Neural cell (in vitro differentiated cells): ENCODE results near the gene WDR7.

Source experiments
- EZH2 ChIP-seq: fragments of 200-600, 300-800 bp; shearing (Covaris generic), sonication (generic); IDR thresholded peaks from 2 replicates; pipeline ENCODE4 v1.6.1; 2014; ENCODE audit warnings: antibody characterized with exemption, low read length, borderline replicate concordance, mild to moderate bottlenecking; ENCODE audit not compliant: insufficient read depth, poor library complexity, severe bottlenecking
- TAF1 ChIP-seq: IDR thresholded peaks from 2 replicates; pipeline ENCODE4 v1.6.1; 2012; ENCODE audit warnings: low read depth
- TF ChIP-seq, protein P1 (sequence below): IDR thresholded peaks from 2 replicates; pipeline ENCODE4 v1.6.1; 2012; ENCODE audit warnings: borderline replicate concordance
- TF ChIP-seq, protein P2 (sequence below): fragments of 450-650 bp; IDR thresholded peaks from 2 replicates; pipeline ENCODE4 v1.5.1; 2014; ENCODE audit warnings: antibody characterized with exemption, mild to moderate bottlenecking, moderate library complexity; ENCODE audit not compliant: poor library complexity, severe bottlenecking

- TF ChIP-seq, protein P1, sequence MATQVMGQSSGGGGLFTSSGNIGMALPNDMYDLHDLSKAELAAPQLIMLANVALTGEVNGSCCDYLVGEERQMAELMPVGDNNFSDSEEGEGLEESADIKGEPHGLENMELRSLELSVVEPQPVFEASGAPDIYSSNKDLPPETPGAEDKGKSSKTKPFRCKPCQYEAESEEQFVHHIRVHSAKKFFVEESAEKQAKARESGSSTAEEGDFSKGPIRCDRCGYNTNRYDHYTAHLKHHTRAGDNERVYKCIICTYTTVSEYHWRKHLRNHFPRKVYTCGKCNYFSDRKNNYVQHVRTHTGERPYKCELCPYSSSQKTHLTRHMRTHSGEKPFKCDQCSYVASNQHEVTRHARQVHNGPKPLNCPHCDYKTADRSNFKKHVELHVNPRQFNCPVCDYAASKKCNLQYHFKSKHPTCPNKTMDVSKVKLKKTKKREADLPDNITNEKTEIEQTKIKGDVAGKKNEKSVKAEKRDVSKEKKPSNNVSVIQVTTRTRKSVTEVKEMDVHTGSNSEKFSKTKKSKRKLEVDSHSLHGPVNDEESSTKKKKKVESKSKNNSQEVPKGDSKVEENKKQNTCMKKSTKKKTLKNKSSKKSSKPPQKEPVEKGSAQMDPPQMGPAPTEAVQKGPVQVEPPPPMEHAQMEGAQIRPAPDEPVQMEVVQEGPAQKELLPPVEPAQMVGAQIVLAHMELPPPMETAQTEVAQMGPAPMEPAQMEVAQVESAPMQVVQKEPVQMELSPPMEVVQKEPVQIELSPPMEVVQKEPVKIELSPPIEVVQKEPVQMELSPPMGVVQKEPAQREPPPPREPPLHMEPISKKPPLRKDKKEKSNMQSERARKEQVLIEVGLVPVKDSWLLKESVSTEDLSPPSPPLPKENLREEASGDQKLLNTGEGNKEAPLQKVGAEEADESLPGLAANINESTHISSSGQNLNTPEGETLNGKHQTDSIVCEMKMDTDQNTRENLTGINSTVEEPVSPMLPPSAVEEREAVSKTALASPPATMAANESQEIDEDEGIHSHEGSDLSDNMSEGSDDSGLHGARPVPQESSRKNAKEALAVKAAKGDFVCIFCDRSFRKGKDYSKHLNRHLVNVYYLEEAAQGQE: no peak
- TF ChIP-seq, protein P2, sequence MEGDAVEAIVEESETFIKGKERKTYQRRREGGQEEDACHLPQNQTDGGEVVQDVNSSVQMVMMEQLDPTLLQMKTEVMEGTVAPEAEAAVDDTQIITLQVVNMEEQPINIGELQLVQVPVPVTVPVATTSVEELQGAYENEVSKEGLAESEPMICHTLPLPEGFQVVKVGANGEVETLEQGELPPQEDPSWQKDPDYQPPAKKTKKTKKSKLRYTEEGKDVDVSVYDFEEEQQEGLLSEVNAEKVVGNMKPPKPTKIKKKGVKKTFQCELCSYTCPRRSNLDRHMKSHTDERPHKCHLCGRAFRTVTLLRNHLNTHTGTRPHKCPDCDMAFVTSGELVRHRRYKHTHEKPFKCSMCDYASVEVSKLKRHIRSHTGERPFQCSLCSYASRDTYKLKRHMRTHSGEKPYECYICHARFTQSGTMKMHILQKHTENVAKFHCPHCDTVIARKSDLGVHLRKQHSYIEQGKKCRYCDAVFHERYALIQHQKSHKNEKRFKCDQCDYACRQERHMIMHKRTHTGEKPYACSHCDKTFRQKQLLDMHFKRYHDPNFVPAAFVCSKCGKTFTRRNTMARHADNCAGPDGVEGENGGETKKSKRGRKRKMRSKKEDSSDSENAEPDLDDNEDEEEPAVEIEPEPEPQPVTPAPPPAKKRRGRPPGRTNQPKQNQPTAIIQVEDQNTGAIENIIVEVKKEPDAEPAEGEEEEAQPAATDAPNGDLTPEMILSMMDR: no peak
- TF ChIP-seq EZH2 (no peak), TAF1 (no peak)
Observed at GRCh38 chr18:56647951-56648893, 2.9 kb upstream of the WDR7 start.
